Keratinocyte (primary cell): ENCODE data around the gene SLC9A8. TPM values are rescaled to one million over a fixed set of nuclear protein-coding genes. Genes with fewer than 3 reads are reported as not detected.

ENCODE experiments used
- DNase-seq: peaks from one replicate; pipeline ENCODE4 v3.0.0-alpha.2; 2011; ENCODE audit warnings: low read depth, missing footprints, low spot score
- FAIRE-seq: peaks from 2 replicates; lab custom pipeline; 2011; peaks lifted over from hg19 to GRCh38; lab: Jason Lieb, UNC
- H2AFZ ChIP-seq: 2 replicates; pipeline ENCODE4 v1.6.0; 2012; ENCODE audit warnings: low read length, control low read depth, inconsistent platforms; ENCODE audit not compliant: control insufficient read depth
- H3K27ac ChIP-seq: 2 replicates; pipeline ENCODE4 v1.5.1; 2011; ENCODE audit warnings: low read length; ENCODE audit not compliant: control insufficient read depth, insufficient read depth
- H3K27me3 ChIP-seq: 3 replicates; pipeline ENCODE4 v1.6.0; 2011; ENCODE audit warnings: low read length; ENCODE audit not compliant: control insufficient read depth, insufficient read depth; ENCODE audit errors: extremely low read depth
- H3K36me3 ChIP-seq, 2 experiments: 2 replicates in 1 of 2; 3 replicates in 1 of 2; pipeline ENCODE4 v1.5.1; 2011; ENCODE audit warnings: low read length in 2 of 2, mild to moderate bottlenecking in 1 of 2; ENCODE audit not compliant: control insufficient read depth in 2 of 2, insufficient read depth in 2 of 2; ENCODE audit errors: extremely low read depth in 1 of 2
- H3K4me1 ChIP-seq: 3 replicates; pipeline ENCODE4 v1.5.1; 2011; ENCODE audit warnings: low read length; ENCODE audit not compliant: control insufficient read depth, insufficient read depth; ENCODE audit errors: extremely low read depth
- H3K4me2 ChIP-seq: 3 replicates; pipeline ENCODE4 v1.6.0; 2011; ENCODE audit warnings: low read depth, low read length; ENCODE audit not compliant: control insufficient read depth, insufficient read depth; ENCODE audit errors: extremely low read depth
- H3K4me3 ChIP-seq, 3 experiments: fragments of 200-600 bp in 1 of 3; sonication (generic) in 1 of 3; 2 replicates in 2 of 3; 3 replicates in 1 of 3; pipeline ENCODE4 v1.5.1; 2011 to 2016; ENCODE audit warnings: low read length in 3 of 3, mild to moderate bottlenecking in 3 of 3, control low read depth in 2 of 3, inconsistent platforms in 1 of 3, low read depth in 1 of 3, mixed read lengths in 1 of 3, mixed run types in 1 of 3, moderate library complexity in 1 of 3; ENCODE audit not compliant: control insufficient read depth in 2 of 3, insufficient read depth in 2 of 3; ENCODE audit errors: extremely low read depth in 1 of 3
- H3K79me2 ChIP-seq: 2 replicates; pipeline ENCODE4 v1.6.0; 2012; ENCODE audit warnings: low read length; ENCODE audit not compliant: control insufficient read depth, insufficient read depth
- H3K9ac ChIP-seq: 3 replicates; pipeline ENCODE4 v1.6.0; 2011; ENCODE audit warnings: low read length; ENCODE audit not compliant: control insufficient read depth, insufficient read depth; ENCODE audit errors: extremely low read depth
- H3K9me1 ChIP-seq: 3 replicates; pipeline ENCODE4 v1.6.0; 2011; ENCODE audit warnings: low read length; ENCODE audit not compliant: control insufficient read depth, insufficient read depth; ENCODE audit errors: extremely low read depth
- H3K9me3 ChIP-seq: 2 replicates; pipeline ENCODE4 v1.5.1; 2012; ENCODE audit warnings: low read depth, low read length; ENCODE audit not compliant: control insufficient read depth
- H4K20me1 ChIP-seq: 3 replicates; pipeline ENCODE4 v1.6.0; 2011; ENCODE audit warnings: low read length; ENCODE audit not compliant: control insufficient read depth, insufficient read depth; ENCODE audit errors: extremely low read depth
- EZH2 ChIP-seq: IDR thresholded peaks from one replicate; pipeline ENCODE4 v1.6.1; 2012; ENCODE audit warnings: inconsistent platforms, mild to moderate bottlenecking, low read length, moderate library complexity
- dilution Hi-C: fragments of 300-500 bp; cut with MboI; formaldehyde crosslinking; loops from one replicate; pipeline ENCODE4 v1.7.0; 2020; ENCODE audit warnings: low sequenced_read_pairs; ENCODE audit not compliant: extremely low pct_ligation_motif_present
- polyA plus RNA-seq, 5 experiments: library from polyadenylated mRNA; depleted of rRNA in 3 of 5; stranded (reverse) in 3 of 5; stranded (forward) in 1 of 5; unstranded in 1 of 5; fragments of >200 nt; gene quantifications; 1 replicate in 1 of 5; 2 replicates in 3 of 5; 3 replicates in 1 of 5; pipeline versions ENCODE4 v1.2.1 to v1.2.3, GENCODE V29; 2011 to 2012; ENCODE audit warnings: missing spikeins in 2 of 5, low read depth in 1 of 5, low replicate concordance in 1 of 5
- TF ChIP-seq, protein P1 (sequence below), 3 experiments: IDR thresholded peaks in 1 of 3; conservative IDR thresholded peaks in 1 of 3; optimal IDR thresholded peaks in 1 of 3; 2 replicates in 2 of 3; 3 replicates in 1 of 3; pipeline versions ENCODE3 to v1.5.1; 2011; ENCODE audit warnings: low read length in 3 of 3, mild to moderate bottlenecking in 3 of 3, moderate library complexity in 2 of 3, control low read depth in 1 of 3, inconsistent platforms in 1 of 3; ENCODE audit not compliant: insufficient read depth in 2 of 3; ENCODE audit errors: extremely low read depth in 1 of 3

Gene SLC9A8
- polyA plus RNA-seq, 1 donor (not counting 4 experiments of a cell fraction or from before 2014, with no cell fraction given), result 1.9 TPM

DNA sequence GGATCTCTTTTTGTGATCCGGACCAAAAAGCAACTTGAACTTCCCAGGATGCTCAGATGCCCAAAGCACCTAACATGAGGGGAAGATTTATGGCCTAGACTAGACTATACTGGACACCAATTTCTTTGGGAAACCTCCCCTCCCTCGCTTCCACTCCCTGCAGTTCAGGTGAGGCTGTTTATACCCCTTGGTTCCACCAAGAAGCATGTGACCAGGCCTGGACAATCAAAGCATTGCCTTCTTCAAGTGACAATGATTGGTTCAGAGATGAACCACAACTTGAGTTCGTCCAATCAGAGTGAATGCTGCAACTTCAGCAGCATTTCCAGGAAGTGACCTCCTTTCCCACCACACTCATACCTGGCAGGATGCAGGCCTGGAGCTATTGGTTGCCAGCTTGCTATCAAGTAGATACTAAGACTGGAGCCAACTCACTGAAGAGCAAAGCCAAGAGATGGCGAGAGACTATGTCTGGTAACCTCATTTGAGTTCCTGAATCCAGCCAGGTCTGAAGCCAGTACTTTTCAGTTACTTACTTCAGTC is 45.6 kb upstream of the SLC9A8 start:
- Histone ChIP-seq H3K27me3 (no peaks in the 10 kb centered on the region), H3K9me1 (no peaks in the 10 kb centered on the region), H3K27ac (no peak overlapping the region), H3K9me3 (no peaks in the 10 kb centered on the region), H3K4me3 (no peak overlapping the region), H3K4me2 (no peak overlapping the region), H2AFZ (no peak overlapping the region), H3K36me3 (no peaks in the 10 kb centered on the region), H4K20me1 (no peaks in the 10 kb centered on the region), H3K4me1 (peaks cover 16% of the 10 kb centered on the region), H3K79me2 (no peaks in the 10 kb centered on the region), H3K9ac (no peak overlapping the region)
- dilution Hi-C loops, result no loop called here
- DNase-seq (no peak), FAIRE-seq (no peak)
- TF ChIP-seq EZH2, result no peak
- TF ChIP-seq, protein P1, sequence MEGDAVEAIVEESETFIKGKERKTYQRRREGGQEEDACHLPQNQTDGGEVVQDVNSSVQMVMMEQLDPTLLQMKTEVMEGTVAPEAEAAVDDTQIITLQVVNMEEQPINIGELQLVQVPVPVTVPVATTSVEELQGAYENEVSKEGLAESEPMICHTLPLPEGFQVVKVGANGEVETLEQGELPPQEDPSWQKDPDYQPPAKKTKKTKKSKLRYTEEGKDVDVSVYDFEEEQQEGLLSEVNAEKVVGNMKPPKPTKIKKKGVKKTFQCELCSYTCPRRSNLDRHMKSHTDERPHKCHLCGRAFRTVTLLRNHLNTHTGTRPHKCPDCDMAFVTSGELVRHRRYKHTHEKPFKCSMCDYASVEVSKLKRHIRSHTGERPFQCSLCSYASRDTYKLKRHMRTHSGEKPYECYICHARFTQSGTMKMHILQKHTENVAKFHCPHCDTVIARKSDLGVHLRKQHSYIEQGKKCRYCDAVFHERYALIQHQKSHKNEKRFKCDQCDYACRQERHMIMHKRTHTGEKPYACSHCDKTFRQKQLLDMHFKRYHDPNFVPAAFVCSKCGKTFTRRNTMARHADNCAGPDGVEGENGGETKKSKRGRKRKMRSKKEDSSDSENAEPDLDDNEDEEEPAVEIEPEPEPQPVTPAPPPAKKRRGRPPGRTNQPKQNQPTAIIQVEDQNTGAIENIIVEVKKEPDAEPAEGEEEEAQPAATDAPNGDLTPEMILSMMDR (optimal IDR thresholded peaks at IDR 0.05 in 1 of 3, IDR thresholded peaks at IDR 0.05 in 1 of 3, conservative IDR thresholded peaks at IDR 0.05 in 1 of 3; ENCODE audit: extremely low read depth in 1 of 3, insufficient read depth in 2 of 3, low read length in 3 of 3), result no peak

DNA sequence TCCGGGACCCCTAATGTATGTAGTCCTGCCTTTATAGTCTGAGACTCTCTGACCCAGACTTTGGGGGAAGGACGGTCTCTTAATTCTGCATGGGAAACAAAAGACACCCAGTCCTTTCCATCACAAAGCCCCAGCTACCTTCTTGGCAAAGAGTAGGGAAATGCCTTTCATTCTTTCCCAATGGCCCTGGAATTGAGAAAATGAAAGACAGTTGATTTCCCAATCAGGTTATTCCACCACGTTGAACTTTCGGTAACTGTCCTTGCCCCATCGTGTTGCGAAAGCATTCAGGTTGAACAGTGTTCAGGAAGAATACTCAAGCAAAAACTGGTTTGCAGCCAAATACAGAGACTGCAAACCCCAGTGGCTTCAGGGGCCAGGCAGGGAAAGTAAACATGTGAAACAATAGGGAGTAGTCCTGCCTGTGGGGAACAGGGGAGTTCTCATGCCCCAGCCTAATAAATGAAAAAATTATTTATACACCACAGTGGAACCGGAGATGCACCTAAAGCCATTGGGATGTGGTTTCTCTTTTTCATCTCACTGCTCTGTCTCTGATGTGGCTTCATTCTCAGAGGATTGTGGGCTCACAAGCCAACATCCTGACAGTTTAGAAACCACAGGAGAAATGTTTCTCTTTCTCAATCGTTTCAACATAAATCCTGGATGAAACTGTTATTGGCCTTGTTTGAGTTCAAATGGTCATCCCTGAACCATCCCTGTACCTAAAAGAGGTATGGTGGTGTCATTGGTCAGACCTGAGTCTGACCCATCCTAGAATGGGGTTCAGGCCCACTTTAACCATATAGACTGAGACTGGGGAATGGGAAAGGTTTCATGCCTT is 44.2 kb upstream of the SLC9A8 start:
- Histone ChIP-seq H3K36me3 (no peaks in the 10 kb centered on the region), H3K4me2 (peak overlapping the region; percentile 15), H4K20me1 (no peaks in the 10 kb centered on the region), H3K27ac (no peak overlapping the region), H2AFZ (peak overlapping the region; percentile 36), H3K27me3 (no peaks in the 10 kb centered on the region), H3K9me3 (no peaks in the 10 kb centered on the region), H3K9me1 (no peaks in the 10 kb centered on the region), H3K4me3 (no peak overlapping the region), H3K79me2 (no peaks in the 10 kb centered on the region), H3K4me1 (peaks cover 21% of the 10 kb centered on the region), H3K9ac (no peak overlapping the region)
- TF ChIP-seq, protein P1 (optimal IDR thresholded peaks at IDR 0.05 in 1 of 3, IDR thresholded peaks at IDR 0.05 in 1 of 3, conservative IDR thresholded peaks at IDR 0.05 in 1 of 3; ENCODE audit: extremely low read depth in 1 of 3, insufficient read depth in 2 of 3, low read length in 3 of 3), result no peak
- no peak for TF ChIP-seq EZH2
- FAIRE-seq, result no peak
- dilution Hi-C loops, result no loop called here
- no peak for DNase-seq
